Measurements from ENCODE around the gene TTLL7.

TTLL7 gene

GRCh38 chr1:83818916-83819315 is 180.0 kb downstream of the TTLL7 start:
- no peak for DNase-seq (ENCODE audit: low read depth, low spot score)

GRCh38 chr1:83816836-83817235 is 182.1 kb downstream of the TTLL7 start:
- no peak for DNase-seq (ENCODE audit: low read depth, low spot score)

- DNase-seq (ENCODE audit: low read depth, low spot score), result peak; percentile 63
These were observed 183.6 kb downstream of the TTLL7 start for GRCh38 chr1:83815330-83815729.
